ENCODE data around the gene EVI5.

Gene EVI5

GRCh38 chr1:92784639-92785500 lies at the start of gene EVI5:
TSS of gene EVI5 (minus strand) at chr1:92785108. CDS start at chr1:92736546, 48,562 bp downstream.
- DNase-seq (ENCODE audit: low spot score): peak; percentile 94

DNA sequence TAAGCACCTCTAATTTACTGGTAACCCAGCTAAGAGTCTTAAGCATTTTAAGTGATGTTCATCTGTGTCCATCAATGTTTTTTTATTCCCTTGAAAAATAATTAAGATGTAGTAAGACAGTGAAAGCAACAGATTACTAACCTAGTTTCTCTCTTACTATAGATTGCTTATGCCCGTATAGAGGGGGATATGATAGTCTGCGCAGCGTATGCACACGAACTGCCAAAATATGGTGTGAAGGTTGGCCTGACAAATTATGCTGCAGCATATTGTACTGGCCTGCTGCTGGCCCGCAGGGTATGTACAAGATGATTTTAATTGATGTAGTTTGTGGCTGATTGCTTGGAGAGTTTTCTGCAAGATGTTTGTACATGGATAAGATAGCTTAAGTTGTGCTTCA lies 49.7 kb upstream of the EVI5 start:
- no peak for DNase-seq (ENCODE audit: low spot score)

- no peak for DNase-seq (ENCODE audit: low spot score)
These were observed 48.9 kb upstream of the EVI5 start for GRCh38 chr1:92833840-92834239.

- no peak for DNase-seq (ENCODE audit: low spot score)
These were observed 47.7 kb upstream of the EVI5 start for GRCh38 chr1:92832537-92833114.

DNA sequence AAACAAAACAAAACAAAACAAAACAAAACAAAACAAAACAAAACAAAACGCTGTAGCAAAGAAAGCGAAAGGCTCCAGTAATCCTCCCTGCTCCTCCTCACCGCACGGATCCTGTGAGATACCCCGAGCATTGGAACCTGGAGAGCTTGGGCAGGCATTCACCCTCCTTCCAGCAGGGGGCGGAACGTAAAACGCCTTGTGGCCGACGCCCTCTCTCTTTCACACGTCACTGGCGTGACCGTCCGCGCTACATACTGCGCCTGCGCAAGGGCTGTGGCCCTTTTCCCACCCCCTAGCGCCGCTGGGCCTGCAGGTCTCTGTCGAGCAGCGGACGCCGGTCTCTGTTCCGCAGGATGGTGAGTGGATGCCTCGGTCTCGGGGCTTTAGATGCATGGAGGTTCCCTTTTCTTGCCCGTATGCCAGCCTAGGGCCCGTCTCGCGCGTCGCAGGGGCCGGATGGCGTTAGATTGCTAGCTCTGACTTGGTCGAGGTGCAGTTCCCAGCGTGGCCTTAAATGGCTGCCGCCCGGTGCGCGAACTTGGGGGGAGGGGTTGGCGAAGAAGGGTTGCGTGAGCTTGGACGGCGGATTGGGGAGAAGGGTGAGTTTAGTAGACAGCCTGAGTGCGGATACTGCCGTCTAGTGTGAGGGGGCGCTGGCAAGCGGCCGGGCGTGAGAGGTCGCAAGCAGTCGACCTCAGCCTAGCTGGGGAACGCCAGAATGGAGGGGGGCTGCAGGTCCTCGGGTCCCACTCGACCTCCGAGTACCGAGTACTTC lies 47.0 kb upstream of the EVI5 start, which contains the start of gene RPL5:
TSS of gene RPL5 (plus strand) at position 279 of the 775 bp plus-strand sequence. CDS start at position 354, 75 bp downstream.
- peak; percentile 97 for DNase-seq (ENCODE audit: low spot score)

- DNase-seq (ENCODE audit: low spot score): peak; percentile 25
These were observed 46.5 kb upstream of the EVI5 start for GRCh38 chr1:92831368-92831761.

DNA sequence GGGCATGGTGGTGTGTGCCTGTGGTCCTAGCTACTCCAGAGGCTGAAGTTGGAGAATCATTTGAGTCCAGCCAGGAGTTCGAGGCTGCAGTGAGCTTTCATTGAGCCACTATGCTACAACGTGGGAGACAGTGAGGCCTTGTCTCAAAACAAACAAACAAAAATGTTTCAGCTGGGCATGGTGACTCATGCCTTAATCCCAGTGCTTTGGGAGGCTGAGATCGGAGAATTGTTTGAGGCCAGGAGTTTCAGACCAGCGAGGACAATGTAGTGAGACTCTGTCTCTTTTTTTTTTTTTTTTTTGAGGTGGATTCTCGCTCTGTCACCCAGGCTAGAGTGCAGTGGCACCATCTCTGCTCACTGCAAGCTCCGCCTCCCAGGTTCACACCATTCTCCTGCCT lies 41.9 kb upstream of the EVI5 start:
- no peak for DNase-seq (ENCODE audit: low spot score)

DNA sequence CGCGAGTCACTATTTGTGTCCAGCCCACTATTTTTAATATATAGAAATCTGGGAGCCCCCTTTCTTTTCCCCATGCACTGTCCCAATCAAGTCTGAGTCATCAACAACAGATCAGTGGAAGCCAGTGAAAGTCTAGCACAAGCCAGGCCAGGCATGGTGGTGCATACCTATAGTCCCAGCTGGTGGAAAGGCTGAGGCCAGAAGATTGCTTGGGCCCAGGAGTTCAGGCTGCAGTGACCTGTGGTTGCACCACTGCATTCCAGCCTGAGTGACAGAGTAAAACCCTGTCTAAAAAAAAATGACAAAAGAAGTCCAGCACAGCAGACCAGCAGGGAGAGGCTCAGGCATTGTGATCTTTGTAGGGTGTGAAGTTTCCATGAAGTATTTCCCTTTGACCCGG lies 38.0 kb upstream of the EVI5 start:
- no peak for DNase-seq (ENCODE audit: low spot score)

DNA sequence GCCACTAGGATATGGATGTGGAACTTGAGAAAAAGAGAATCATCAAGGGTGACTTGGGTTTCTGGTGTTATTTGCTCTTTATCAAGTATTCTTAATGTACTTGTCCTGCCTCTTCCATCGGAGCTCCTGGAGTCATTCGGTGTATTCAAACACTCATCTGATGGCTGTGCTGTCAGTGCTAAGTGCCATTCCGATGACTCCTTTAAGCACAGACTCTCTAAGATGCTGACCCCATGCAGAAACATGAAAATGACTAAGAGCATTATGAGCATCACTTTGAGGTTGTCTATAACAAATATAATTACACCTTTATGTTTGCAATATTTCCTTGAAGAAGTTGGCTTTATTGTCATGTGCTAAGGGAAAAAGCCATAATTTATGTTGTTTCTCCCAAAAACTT lies 35.6 kb upstream of the EVI5 start:
- DNase-seq (ENCODE audit: low spot score): no peak

DNA sequence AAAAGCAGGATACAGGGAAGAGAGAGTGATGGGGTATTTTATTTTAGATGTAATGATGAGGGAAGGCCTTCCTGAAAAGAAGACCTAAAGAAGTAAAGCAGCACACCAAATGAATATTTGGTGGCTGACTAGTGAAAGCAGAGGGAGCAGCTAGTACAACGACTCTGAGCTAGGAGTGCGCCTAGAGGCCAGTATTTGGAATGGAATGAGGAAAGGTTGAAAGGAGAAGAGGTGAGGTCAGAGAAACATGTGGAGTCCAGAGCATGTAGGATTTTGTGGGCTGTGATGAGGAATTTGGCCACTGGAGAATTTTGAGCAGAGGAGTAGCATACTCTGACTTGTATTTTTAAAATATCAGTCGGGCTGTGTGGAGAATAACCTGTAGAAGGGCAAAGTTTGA lies 35.1 kb upstream of the EVI5 start:
- DNase-seq (ENCODE audit: low spot score): no peak

DNA sequence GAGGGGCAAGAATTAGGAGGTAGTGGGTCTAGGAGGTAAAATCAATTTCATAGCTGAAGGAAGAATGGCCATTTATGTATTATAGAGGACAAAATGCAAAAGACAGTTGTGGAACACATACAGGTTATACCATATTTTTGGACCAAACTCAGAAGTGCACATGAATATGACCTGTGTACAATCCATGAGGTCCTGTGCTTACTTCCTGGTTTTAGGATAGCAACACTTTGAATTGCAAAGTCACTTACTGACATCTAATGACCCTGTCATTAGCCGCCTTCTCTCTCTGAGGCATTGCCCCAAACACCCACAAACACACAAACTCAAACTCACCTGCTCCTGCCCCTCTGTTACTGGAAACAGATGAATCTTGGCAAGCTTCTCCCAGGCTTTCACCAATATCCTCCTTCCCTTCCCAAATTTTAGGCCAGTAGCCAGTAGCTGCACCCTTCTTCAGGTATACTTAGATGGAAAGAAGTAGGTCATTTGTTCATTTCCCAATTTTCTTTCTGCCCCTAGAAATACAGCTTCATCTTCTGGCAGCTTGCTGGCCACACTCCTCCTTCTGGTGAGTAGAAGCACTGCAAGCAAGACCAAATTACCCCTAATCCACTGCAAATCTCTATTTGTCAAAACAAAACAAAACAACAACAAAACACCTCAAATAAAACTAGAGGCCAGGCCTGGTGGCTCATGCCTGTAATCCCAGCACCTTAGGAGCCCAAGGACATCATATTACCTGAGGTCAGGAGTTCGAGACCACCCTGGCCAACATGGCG lies 33.3 kb upstream of the EVI5 start:
- peak; percentile 52 for DNase-seq (ENCODE audit: low spot score)

GRCh38 chr1:92817137-92817697 lies 32.3 kb upstream of the EVI5 start:
- no peak for DNase-seq (ENCODE audit: low spot score)

- no peak for DNase-seq (ENCODE audit: low spot score)
These were observed 31.8 kb upstream of the EVI5 start for GRCh38 chr1:92816732-92817131.

- DNase-seq (ENCODE audit: low spot score): no peak
These were observed 23.5 kb upstream of the EVI5 start for GRCh38 chr1:92808381-92808780.

DNA sequence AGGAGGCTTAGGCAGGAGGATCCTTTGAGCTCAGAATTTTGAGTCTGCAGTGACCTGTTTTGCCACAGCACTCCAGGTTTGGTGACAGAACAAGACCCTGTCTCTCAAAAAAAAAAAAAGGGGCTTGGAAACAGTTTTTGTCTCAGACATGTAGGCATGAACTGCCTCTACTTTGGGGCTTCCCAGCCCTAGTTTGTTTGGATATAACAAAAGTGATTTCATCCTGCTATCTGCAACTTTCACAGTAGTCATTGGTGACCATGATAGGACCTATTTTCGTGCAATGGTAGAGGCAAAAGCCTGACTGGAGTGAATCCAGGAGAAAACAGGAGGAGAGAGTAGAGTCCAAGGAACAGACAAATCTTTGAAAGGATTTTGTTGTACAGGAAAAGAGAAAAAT lies 20.3 kb upstream of the EVI5 start:
- no peak for DNase-seq (ENCODE audit: low spot score)

GRCh38 chr1:92804721-92805201 lies 19.9 kb upstream of the EVI5 start:
- peak; percentile 52 for DNase-seq (ENCODE audit: low spot score)

DNA sequence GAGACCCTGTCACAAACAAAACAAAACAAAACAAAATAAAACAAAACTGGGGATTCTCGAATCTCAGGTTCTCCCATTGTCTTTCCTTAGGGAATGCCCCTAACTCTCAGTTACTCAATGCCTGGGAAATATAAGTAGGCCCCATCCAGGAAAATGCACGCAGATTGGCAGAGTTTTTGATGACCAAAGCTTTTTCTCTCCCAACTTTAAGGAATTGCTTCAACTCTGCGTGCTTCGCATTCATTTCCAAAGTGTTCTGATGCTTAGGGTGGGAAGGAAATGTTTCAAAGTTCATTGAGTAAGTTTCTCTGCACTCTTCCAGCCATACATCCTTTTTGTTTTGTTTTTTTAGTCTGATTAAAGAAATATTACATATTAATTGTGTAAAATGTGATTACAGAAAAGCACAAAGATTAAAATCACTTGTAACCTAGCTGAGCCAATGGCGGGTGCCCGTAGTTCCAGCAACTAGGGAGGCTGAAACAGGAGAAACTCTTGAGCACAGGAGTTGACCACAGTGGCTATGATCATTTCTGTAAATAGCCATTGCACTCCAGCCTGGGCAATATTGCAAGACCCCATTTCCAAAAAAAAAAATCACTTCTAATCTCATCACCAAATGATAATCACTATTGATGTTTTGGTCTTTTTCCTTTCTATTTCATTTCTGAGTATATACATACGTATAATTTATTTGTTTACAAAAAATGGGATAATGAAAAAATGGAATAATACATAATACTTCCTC lies 18.4 kb upstream of the EVI5 start:
- DNase-seq (ENCODE audit: low spot score): no peak

DNA sequence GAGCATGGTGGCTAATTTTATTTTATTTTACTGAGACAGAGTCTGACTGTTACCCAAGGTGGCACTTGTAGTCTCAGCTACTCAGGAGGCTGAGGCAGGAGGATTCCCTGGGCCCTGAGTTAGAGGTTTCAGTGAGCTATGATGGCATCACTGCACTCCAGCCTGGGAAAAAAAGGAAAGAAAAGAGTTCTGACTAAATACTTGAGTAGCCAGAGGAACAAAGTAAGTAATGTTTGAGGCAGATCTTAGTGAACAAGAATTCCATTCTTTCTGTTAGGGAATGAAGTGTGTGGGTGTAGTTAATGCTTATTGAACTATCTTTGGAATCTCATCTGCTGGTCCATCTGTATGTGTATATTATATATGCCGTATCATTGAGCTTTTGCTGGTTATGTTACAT lies 13.1 kb upstream of the EVI5 start:
- DNase-seq (ENCODE audit: low spot score): no peak

DNA sequence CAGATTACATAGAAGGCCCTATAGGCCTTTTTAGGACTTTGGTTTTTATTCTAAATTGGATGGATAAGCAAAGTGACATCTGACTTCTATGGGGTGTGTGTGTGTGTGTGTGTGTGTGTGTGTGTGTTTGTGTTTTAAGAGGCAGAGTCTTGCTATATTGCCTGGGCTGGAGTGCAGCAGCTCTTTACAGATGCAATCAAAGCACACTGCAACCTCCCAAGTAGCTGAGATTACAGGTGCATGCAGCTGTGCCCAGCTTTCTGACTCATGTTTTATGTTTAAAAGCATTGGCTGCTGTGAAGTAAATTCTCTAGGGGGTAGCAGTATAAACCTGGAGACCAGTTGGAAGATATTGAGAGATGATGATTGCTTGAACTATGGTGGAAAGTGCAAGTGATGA lies 12.4 kb upstream of the EVI5 start:
- no peak for DNase-seq (ENCODE audit: low spot score)

- no peak for DNase-seq (ENCODE audit: low spot score)
These were observed 10.3 kb upstream of the EVI5 start for GRCh38 chr1:92795166-92795565.

- DNase-seq (ENCODE audit: low spot score): peak; percentile 33
These were observed 7.5 kb upstream of the EVI5 start for GRCh38 chr1:92792340-92792782.

All from iPS-NIHi11 (cell line).